ENCODE data around the gene GRK5.
A peak's percentile ranks its signal among the peaks of the same experiment; 100 is the strongest.

Gene GRK5

DNA sequence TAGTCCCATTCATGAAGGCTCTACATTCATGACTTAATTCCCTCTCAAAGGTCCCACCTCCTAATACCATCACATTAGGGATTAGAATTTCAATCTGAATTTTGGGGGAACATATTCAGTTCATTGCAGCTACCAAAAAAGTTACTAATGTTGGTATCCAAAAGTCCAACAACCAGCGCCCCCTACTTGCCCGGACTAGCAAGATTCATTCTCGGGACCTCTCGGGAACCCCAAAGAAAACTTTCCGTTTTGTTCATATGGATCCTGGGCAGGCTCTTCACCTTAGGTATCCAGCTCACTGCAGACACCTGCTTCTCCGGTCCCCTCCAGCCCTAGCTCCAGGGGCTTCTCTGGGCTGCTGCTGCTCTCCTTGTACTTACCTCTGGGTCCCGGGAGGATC, 8.9 kb upstream of the GRK5 start:
- DNase-seq (ENCODE audit: low read depth in 2 of 2), result no peak

DNA sequence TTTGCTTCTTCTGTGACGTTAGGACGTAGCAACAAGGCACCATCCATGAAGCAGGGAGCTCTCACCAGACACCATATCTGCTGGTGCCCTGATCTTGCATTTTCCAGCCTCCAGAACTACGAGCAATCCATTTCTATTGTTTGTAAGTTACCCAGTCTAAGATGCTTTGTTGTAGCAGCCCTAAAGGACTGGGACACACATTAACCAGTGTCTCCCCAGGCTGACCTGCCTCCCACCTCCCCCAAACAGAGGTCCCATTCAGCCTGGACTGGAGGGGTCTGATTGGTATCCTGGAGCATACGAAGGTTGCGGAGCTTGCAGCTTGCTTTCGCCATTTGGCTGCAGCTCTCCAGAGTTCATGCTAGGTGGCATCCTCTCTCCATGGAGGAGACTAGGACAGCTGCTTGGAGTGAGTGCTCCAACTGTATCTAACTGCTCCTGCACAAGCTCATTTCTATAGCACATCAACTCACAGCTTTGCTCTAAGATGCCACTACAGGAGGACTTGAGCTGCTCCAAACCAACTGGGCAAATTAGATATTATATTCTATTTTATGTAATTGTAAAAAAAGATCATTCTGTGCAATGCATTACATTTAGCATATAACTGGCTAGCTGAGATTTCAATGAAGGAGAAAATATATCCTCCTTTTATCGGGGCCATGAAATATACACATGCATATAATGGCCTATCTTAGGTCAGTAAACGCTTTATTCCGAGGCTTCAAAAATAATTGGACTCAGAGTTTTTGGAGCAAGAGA, 8.0 kb upstream of the GRK5 start:
- no peak for DNase-seq (ENCODE audit: low read depth in 2 of 2)

DNA sequence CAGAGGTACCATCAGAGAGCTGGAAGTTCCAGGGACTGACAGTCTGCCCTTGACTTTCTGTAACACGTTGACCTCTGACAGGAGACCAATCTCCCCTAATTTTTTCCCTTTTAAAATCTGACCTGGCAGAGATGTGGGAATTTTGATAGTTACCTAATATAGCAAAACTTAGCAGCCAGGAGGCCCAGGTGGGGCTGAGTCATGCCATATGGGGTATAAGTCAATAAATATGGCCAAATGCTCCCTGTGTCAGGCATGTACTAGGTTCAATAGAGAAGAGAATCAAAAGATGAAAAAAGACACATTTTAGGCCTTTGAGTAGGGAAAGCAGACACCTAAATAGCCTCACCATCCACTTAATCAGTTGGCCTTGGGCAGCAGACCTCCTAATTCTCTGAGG, 6.1 kb upstream of the GRK5 start:
- DNase-seq (ENCODE audit: low read depth in 2 of 2), result no peak

DNA sequence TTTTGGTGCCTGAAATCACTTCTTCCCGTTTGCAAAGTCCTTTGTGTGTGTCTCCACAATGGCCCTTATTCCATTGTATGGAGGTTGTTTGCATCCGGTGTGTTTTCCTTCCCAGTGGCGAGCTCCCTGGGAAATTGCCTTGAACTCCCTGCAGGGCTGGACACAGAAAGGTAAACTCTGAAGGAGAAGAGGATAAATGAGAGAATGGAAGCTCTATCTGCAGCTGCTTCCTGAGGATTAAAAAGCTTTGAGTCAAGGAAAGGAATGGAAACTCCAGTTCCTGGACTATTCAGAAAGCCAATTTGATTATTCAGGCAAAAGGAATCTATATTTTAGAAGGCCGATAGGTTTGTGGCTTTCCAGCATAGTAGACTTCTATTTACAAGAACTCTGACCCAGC, 4.4 kb upstream of the GRK5 start:
- no peak for DNase-seq (ENCODE audit: low read depth in 2 of 2)

DNA sequence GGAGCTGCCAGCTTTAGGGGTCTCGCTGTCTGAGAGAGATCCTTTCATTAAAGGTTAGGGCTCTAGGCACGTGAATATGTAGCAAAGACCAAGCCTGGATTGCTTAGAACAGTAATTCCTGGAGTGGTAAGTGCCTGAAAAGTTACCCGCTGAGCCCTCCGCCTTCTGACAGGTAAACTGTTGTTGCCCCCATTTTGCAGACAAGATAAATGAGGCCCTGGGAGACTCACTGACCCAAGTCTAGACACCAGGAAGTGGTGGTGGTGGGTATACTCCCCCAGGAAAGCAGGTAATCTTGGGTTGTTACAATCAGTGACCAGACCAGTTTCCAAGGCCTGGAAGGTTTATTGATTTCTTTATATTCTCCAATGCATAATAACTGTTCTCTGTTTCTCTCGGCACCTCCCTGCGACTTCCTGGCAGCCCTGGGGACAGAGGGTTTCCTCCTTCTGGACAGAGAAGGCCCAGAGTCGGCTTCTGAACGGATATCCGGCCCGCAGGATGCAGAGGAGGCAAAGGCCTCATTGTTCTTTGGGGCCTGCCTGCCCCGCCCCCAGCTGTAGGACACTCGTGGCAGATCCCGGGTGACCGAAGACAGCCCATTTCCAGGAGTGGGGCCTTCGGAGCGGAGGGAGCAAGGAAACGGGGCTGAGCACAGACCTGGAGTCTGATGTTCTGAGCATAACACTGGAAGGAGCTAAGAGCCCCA, 1.3 kb upstream of the GRK5 start:
- DNase-seq (ENCODE audit: low read depth in 2 of 2), result no peak

DNA sequence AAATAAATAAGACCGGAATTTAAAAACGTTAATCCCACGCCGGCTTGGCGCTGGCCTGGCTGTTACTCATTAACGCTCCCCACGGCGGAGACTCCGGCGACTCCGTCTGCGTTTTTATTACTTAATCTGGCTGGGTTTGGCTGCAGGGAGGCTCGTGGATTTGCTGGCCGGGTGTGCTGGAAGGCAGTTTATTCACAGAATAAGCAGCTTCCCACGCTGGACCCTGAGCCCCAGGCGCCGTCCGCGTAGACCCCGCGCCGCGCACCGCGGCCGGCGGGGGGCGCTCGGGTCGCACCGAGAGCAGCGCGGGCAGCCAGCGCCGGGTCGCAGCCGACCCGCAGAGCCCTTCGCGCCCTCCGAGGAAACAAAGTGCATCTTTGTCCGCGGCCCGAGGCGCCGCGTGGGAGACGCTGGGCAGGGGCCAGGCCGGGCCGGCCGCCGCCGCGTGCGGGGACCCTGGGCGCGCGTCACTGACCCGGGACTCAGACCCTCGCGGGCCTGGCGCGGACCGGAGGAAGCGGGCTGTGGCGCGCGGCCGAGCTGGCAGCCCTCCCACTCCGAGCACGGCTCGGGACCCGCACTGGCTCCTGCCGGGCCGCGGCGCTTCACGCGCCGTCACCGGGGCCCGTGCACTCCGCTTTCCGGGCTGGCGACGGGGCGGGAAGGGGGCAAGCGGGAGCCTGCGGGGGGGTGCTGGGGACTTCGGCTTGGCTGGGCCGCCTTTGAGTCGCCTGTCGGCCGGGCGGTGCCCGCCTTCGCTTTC, 587 bp upstream of the GRK5 start:
- DNase-seq (ENCODE audit: low read depth in 2 of 2), result peak; percentile 46 to 50

DNA sequence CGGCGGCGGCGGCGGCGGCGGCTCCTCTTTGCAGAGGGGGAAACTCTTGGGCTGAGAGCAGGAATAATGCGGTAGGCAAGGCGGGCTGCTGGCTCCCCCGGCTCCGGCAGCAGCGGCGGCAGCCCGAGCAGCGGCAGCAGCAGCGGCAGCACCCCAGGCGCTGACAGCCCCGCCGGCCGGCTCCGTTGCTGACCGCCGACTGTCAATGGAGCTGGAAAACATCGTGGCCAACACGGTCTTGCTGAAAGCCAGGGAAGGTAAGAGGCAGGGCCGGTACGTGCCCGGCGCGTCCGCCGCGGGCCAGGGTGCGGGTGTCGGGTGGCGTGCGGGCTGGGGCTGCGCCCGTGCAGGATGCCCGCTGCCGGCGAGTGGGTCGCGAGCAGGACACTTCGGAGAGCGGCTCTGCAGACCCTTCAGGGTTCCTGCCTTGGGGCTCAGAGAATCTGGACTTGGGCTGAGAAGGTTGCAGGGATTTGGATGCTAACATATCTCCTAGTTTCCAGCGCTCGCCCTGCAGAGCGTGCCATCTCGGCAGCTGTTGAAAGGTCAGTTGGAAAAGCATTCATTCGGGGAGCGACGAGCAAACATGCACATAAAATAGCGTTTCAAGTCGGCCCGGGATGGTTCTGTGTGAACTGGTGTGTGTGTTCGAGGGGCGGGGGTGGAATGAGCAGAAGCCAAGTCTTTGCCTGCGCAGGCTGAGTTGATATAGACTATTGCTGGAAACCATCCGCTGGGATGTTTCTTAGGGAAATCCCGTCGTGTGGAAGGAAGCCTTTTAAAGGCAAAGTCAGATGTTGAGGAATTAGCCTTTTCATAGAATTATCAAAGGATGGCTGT, 562 bp downstream of the GRK5 start:
- DNase-seq (ENCODE audit: low read depth in 2 of 2), result peak in 1 of 2 donors; percentile 10

DNA sequence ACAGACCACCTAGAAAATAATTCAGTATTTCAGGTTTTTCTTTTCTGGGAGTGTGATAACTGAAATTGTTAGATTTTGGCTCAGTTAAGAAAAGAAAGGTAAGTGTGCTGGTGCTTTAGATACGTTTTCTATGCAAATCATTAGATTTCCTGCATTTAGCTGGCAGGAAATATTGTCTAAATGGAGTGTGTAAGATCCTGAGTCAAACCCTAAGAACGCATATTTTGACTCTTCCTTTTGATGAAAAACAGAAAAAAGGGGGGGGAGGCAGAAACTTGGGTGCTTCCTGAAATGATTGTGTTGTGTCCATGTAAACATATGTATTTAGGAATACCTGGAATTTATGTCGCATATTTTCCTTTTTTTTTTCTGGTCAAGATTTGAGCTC, 1.2 kb downstream of the GRK5 start:
- DNase-seq (ENCODE audit: low read depth in 2 of 2), result no peak

DNA sequence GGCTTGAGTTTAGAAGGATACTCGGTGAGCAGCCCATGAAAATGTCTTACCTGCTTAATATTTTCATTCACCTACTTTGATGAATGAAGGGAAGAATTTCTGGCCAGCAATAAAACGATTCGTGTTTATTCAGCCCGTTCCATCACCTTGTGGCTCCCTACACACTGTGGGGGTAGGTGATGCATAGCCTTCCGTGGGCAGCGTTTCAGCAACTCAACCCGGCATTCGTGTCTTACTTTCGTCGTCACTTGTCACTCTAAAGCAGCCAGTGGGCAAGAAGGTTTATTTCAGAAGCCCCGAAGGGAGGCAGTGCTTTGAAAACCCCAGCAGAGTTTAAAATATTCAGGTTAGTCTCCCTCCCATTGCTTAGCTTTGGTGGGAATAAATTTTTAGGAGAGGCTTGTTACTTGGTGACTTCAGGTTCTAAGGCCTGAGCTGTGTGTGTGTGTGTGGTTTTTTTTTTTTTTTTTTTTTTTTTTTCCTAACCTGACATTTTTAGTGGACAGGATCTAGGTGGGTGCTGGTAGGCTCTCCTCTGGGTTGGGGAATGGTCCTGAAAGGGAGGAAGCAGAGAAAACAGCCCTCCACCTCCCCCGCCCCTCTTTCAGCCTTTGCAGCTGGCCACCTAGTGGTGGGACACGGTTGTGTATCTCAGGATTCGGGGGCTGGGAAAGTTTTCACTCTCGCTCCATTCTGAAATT, 1.8 kb downstream of the GRK5 start:
- DNase-seq (ENCODE audit: low read depth in 2 of 2), result peak; percentile 20 to 30

DNA sequence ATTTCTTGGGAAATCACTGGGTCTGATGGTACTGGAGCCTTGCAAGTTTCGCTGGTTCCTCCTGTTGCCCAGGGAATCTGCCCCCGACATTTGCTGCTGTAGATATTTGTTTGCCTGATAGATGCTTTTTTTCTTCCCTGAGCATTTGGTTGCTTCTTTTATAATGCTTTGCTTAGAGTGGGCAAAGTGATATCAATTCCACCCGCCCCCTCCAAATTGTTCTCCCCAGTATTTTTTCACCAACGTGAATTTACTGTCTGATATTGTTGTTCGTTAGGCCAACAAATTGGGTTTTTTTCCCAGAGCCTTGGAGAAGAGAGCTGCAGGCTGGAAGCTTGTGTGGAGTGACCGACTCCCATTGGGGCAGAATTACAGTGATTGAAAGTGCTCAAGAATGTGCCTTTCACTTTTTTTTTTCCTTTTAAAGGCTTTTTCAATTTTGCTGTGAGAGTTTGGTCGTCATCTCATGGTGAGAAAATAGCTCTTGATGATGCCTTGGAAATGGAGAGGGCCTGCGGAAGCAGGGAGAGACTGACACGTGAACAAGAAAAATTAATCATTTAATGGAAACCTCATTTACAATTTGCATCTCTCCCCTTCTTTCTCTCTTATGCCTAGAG, 2.5 kb downstream of the GRK5 start:
- DNase-seq (ENCODE audit: low read depth in 2 of 2), result no peak

DNA sequence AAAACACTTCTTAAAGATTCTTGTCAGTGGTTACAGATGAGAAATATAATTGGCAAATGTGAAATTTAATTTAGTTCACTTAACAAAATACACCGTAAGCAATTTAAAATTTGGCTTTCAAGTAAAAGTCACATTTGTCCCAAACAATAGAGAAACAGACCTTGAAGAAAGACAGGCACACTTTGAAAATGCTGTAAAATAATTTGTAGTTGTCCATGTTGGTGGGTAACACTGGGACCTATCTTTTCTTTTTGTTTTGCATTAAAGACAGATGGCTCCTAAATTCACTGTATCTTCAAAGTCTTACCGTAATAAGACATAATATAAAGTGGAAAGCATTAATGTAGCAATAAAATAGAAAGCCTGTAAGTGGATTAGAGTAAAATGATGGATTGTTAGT, 3.3 kb downstream of the GRK5 start:
- DNase-seq (ENCODE audit: low read depth in 2 of 2), result no peak

DNA sequence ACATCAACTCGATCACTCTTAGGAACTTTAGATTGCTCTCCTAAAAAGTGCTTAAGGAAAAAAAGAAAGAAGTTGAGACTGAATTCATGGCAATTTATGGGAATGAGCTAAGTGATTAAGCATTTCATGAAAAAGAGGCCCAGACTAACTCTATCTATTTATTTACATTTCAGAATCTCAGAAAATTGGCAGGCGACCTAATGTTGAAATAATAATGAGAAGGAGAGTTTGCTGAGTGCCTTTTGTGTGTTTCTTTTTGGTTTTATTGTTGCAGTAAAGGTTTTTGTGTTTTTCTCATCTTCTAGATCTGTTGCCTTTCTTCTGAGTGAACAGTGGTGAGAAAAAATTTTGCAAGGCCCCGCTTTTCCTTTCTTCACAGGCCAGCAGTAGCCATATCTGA, 3.8 kb downstream of the GRK5 start:
- DNase-seq (ENCODE audit: low read depth in 2 of 2), result no peak

DNA sequence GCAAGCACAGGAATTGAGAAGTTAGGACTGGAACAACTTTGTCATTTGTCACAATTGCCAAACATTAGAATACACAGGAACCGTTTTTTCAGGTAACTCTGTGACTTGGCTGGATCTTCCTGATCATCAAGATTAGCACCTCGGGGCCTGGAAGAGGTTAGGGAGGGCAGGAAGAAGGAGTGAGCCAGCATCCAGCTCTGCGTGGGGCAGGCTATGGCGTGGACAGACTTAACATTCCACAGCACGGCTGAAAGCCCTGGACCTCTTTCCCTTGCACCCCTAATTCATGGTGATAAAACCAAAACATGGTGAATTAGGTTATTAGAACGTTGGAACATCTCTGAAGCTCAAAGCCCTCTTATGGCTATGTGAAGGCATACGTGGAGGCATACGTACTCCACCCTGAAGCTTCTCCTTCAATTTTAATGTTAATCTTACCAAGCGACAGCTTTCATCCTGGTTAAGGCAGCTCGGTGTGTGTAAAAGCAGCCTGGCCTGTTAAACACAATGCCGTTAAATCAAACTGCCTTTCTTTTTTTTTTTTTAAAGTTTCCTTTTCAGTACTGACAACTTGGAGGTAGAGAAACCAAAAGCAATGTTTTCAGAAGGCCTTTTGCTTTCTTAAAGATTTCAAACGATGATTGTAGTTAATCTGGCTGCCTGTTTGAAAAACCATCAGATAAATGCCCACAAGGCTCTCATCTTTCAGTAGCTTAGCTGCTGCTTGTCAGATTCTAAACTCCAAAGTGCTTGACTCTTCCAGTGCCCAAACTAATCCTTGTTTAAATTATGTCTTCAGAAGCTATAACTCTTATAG, 4.5 kb downstream of the GRK5 start:
- no peak for DNase-seq (ENCODE audit: low read depth in 2 of 2)

DNA sequence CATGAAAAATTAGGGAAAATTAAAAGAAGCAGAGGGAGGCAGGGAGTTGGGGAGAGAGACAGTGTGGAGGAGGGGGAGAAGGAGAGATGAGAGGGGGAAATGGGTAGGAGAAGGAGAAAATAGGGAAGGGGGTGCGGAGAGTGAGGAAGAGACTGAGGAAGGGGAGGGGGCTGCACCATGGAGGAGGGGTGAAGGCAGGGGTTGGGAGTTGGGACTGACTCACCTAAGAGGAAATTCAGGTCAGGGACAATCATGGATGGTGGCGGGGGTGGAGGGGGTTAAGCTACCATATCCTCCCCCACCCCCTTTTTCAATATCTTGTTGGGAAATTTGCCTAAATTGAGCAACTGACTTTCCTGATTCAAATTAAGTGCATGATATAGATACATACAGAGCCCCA, 8.0 kb downstream of the GRK5 start:
- DNase-seq (ENCODE audit: low read depth in 2 of 2), result no peak

DNA sequence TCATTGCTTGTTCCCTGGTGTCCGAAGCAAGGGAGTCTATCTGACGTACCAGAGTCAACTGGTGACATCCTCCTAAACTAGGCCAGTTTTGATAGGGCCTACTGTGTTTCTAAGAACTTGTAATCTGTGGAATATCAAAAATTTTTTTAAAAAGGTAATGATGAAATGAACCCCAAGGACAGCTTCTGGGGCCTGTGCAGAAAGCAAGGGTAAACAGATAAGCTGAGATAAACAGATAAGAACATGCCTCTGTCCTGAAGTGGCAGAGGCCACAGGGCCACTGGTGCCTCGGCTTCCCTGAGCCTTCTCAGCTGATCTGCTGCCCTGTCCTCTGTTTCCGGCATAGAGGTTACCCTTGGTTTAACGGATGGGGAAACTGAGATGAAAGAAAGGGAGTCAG, 8.8 kb downstream of the GRK5 start:
- no peak for DNase-seq (ENCODE audit: low read depth in 2 of 2)

DNA sequence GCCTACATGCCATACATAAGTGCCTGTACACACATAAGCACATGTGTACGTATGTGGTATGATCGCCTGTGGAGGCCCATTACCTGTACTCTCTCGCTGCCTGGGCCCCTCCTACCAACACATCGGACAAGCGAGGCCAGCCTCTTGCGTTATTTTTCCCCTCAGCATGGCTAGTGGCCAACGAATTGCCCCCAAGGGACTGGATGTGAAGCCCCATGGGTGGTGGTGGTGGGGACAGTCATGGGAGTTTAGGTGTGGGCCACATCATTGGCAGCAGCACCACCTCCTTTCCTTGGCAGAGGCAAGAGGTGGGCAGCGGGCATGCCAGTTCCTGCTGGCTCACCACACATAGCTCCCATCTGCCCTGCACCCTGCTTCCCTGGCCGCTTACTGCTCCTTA, 10.0 kb downstream of the GRK5 start:
- DNase-seq (ENCODE audit: low read depth in 2 of 2), result no peak

DNA sequence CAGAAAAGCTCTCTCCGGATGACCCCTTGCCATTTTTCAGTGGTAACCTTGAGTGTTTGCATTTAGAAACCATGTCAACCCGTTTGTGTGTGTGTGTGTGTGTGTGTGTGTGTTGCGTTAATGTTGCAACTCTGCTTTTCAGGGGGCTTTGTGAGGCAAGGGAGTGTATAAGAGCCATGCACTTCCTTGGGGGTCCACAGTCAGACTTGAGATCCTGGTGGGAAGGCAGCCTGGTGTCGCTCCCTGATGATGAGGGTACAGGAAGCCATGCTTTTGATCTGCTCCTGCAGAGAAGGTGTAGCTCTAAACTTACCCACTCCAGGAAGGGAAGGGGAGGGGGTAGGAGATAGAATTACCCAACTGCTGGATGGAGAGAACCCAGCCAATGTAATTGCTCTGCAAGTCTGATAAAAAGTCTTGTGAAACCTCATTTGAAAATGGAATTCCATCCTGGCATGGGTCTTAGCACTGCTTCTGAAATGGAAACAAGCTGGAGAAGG, 10.7 kb downstream of the GRK5 start:
- no peak for DNase-seq (ENCODE audit: low read depth in 2 of 2)

DNA sequence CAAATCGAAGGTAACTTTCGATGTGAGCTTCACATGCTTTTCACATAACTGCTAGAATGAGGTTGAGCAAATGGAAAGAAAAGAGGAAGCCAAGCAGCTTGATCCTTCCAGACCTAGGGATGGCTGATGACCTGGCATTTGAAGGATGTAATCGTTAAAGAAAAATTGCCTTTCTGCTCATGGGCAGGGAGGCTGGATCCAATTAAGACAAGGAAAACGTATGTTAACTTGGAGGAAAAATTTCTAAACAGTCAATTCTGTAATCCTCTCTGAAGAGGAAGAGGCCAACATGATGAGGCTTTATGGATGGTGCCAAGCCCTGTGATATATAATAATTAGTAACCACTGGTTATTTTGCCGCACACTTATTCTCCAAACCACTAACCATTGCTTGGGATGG, 12.5 kb downstream of the GRK5 start:
- DNase-seq (ENCODE audit: low read depth in 2 of 2), result no peak

DNA sequence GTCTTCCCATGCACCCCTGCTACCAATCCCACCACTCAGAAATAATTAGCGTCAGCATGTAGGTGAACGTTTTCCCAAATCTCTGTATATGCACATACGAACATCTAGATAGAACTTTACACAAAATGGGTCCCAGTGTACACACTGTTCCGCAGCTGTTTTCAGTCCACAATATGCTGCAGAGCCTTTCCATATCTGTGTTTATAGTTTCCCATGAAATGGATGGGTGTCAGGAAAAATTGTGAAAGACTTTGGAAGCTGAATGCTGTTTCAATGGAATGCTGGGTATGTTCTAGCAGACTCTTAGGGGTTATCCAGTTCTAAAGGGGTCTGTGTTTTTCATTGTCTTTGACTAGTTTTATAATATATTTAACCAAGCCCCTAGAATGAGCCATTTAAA, 13.8 kb downstream of the GRK5 start:
- no peak for DNase-seq (ENCODE audit: low read depth in 2 of 2)

DNA sequence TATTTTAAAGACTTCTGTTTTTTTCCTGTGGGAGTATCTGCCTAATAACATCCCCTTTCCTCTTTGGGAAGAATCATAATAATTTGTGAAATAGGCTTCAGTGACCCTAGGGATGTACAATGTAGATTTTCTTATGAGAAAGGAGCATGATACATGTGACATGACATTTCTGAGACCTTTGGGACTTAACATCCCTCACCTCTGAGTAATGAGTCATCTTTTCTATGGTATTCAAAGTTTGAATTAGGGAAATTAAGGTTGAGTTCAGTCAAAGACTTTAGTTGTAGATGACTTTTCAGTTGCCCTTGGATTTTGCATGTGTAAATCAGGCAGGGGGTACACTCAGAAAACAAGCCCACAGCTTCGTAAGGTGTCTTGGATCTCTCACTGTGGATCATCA, 14.3 kb downstream of the GRK5 start:
- no peak for DNase-seq (ENCODE audit: low read depth in 2 of 2)

Data from stimulated activated CD8-positive, alpha-beta memory T cell treated with anti-CD3 and anti-CD28 coated beads, Interleukin-2, amount 100 ng/mL, for 1 hour (primary cell).